CD1c-positive myeloid dendritic cell (primary cell): ENCODE measurements around the gene PIP5K1B.

Source experiments
- DNase-seq: peaks from one replicate; pipeline ENCODE4 v3.0.0-alpha.2; 2016; ENCODE audit errors: extremely low spot score

PIP5K1B gene

GRCh38 chr9:68951879-68952659 lies 247.0 kb downstream of the PIP5K1B start:
- peak; percentile 87 for DNase-seq

- DNase-seq: no peak
Measured at GRCh38 chr9:68953771-68954170, 248.7 kb downstream of the PIP5K1B start.

DNA sequence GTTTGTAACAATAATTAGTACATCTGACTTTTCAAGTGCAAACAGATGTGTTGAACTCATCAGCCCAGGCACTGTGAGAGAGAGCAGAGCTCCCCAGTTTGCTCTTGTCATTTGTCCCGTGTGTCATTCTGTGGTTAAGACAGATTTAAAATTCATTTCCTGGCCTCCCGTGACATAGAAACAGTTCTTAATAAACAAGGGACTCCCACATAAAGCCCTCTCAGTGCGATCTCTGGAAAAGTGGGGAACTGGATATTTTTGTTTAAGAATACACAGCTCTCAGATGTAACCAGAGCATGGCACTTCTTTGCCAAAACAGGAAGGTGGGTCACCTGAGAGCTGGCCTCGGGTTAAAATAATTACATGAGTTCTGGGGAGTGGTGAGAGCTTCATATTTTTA lies 250.3 kb downstream of the PIP5K1B start:
- peak; percentile 67 for DNase-seq

DNA sequence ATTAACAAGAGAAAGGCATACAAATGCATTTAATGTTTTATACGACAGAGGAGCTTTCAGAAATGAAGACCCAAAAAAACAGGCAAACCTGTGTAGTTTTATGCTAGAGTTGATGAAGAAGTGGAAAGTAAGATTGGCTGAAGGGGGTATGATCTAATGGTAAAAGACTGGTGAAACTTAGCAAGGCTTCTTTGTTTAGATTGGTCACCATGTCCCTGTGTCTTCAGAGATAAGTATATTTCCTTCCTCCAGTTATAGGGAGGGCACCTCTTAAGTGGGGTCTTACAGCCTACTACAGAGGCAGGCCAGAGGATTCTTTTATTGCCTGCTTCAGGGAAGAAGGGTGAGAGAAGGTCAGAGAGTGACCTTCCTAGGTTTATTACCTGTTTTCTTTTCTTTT lies 252.4 kb downstream of the PIP5K1B start:
- DNase-seq: no peak

- no peak for DNase-seq
Measured at GRCh38 chr9:68961587-68961986, 256.5 kb downstream of the PIP5K1B start.

GRCh38 chr9:68963416-68963815 lies 258.4 kb downstream of the PIP5K1B start:
- no peak for DNase-seq

DNA sequence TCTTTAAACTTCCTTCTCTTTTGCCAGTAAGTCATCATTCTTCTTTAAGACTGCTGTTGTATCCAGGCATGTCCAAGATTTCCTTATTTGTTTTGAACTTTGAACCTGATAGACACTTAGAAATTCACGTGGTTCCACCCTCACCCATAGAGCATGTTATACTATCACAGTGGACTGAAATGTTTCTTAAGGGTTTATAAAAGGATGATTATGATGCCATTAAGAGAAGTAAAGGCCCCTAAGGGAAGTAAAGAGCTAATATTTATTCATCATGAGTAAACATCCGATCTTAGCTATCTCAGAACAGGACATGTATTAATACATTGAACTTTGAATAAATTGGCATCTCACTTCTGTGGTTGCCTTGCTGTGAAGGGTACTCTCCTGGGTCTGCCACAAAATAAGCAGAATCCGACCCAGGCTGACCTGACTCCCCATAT lies 259.1 kb downstream of the PIP5K1B start:
- no peak for DNase-seq

GRCh38 chr9:68964765-68965164 lies 259.7 kb downstream of the PIP5K1B start:
- no peak for DNase-seq

DNA sequence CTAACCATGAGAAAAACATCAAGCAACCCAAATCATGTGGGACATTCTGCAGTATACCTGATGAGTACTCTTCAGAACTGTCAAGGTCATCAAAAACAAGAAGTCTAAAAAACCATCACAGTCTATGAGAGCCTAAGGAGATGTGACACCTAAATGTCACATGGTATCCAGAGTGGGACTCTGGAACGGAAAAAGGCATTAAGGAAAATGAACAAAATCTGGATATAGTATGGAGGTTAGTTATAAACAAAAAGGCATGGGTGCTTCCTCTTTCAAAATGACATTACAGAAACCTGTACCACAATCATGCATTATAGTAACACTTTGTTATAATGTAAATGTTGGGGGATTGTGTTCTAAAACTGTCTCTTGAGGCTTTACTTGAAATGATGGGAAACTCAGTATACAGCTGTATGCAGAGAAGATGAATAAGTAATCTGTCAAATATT lies 261.5 kb downstream of the PIP5K1B start:
- DNase-seq: no peak

DNA sequence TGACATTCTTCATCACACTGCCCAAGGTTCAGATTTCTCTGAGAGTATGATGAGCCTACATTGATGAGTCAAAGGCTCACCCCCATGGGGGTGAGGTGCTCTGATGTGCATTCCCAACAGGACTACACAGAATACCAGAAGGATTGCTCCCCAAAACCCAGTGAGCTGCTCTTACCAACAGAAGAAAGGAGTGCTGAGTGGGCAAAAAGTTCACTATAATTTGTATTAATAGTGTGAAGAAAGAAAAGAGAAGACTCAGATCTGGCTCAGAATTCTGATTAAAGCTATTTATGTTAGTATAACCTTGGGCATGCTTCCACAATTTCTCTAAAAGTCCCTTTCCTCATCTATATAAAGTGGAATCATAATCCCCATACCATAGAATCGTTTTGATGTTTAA lies 262.8 kb downstream of the PIP5K1B start:
- DNase-seq: no peak

DNA sequence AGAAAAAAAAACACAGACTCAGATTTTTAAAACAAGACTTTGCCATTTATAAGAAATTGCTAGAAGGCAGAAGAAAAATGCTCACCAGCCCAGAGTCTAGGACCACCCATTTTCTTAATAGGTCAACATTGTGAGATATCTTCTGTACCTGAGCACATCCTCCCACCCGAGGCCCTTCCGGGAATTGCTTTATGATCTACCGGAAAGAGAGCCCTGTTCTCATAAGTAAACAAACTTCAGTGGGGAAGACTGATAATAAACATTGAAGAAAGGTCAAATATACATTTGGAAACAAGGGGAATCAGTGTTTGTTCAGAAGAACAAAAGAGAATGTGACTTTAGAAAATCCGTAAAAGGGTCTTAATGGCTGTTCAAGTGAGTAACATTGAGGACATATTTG lies 264.5 kb downstream of the PIP5K1B start:
- no peak for DNase-seq

DNA sequence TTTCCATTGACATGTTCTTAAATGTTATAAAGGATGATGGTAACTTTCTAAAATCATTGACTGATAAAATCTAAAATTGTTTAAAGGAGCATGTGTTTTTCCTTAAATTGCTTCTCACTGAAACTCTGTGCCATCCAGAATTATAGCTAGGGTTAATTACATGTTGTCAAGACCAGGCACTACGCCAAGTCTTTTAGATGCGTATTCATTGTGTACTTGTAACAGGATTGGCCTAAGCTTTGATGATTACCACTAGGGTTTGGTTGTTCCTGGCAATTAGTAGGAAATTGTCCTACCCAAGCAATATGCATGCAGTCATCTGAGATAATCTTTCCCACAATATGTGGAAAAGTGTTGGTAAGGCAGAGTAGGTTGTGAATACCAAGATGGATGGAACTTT lies 265.1 kb downstream of the PIP5K1B start:
- no peak for DNase-seq

- no peak for DNase-seq
Measured at GRCh38 chr9:68973619-68974018, 268.6 kb downstream of the PIP5K1B start.

- peak; percentile 45 for DNase-seq
Measured at GRCh38 chr9:68974431-68974830, 269.4 kb downstream of the PIP5K1B start.

DNA sequence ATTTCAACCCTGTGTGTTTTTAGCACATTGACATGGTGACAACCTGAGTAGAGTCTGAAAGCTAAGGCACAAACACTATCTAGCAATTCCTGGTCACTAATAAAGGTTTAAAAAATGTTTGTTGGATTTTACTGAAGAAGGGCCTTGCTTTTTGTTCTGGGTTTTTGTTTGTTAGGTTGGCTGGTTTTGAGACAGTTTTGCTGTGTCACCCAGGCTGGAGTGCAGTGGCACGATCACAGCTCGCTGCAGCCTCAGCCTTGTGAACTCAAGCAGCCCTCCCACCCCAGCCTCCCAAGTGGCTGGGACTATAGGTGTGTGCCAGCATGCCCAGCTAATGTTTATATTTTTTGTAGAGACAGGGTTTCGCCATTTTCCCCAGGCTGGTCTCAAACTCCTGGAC lies 269.9 kb downstream of the PIP5K1B start:
- DNase-seq: peak; percentile 40

DNA sequence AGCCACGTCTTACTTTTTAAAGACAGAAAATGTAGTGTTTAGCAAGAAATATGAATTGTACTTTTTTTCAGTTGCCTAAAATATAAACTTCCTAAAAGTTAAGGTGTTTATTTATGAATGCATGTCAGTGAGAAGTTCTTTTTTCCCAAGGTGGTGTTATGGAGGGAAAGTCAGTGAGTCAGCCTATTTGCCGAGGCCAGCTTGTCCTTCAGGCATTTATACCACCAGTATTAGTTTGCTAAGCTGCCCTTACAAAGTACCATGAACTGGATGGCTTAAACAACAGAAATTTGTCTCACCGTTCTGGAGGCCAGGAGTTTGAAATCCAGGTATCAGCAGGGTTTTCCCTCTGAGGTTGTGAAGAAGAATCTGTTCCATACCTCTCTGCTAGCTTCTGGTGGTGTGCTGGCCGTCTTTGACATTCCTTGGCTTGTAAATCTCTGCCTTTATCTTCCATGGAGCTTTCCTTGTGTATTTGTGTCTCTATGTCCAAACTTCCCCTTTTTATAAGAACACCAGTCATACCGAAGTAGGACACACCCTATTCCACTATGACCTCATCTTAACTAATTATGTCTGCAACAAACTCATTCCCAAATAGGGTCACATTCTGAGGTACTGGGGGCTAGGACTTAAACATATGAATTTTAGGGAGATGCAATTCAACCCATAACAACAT lies 270.5 kb downstream of the PIP5K1B start:
- DNase-seq: peak; percentile 87

GRCh38 chr9:68978066-68978465 lies 273.0 kb downstream of the PIP5K1B start:
- DNase-seq: peak; percentile 81

DNA sequence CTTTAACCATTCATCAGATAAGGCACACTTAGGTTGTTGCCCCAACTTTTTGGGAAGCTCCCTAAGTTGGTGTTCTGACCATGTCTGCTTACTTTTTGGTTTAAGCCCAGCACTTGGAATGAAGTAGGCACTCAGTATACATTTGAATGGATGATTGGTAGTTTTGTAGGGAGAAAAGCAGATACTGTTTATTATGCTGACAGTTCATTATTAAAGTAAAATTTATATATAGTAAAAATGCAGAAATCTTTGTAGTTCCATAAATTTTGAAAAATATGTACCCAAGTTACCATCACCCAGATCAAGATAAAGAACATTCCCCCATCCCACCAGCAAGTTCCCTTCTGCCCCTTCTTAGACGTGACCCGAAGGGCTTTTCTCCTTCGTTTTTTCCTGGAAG lies 273.5 kb downstream of the PIP5K1B start:
- DNase-seq: no peak

- no peak for DNase-seq
Measured at GRCh38 chr9:68979538-68980314, 274.7 kb downstream of the PIP5K1B start.

DNA sequence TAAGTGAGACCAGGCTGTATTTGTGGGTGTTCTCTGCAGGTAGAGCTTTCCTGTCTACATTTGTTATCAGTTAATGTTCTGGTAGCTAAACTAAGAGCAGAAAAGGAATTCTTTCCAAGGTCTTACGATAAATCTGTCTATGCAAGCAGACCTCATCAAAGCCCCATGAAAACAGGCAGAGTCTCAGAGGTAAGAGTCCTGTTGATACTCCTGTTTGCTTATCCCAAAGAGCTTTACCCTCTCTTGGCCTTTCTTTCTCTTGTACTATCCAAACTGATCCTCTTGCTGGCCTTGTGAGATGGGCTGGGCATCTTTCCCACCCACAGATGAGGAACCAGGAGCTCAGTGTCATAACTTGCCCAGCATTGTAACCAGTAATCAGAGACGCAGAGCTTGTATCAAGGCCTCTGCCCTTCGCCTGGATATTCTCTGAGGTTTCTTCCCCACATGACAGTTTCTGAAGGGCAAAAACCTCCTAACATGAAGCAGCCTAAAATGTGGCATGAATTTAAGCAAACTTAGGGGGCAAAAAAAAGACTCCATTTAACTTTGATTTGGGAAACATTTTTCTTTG lies 275.4 kb downstream of the PIP5K1B start:
- DNase-seq: peak; percentile 69

DNA sequence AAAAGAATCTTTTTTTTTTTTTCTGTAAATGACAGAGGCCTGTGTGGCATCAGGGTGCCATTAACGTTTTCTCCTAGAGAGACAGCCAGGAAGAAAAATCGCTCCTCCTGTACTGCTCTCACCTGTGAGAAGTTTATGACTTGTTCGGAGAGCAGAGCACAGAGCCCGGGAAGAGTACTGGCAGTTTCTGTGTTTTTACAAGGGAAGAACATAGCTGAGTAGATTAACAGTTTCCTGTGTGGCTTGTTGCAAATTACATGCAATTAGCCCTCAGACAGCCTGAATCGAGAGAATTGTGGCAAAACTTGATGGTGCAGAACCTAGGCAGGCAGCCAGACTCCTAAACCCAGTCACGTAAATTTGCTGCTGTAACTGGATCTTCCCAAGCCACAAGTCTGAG lies 276.7 kb downstream of the PIP5K1B start:
- DNase-seq: no peak

- DNase-seq: no peak
Measured at GRCh38 chr9:68983008-68983411, 278.0 kb downstream of the PIP5K1B start.
